K562 (cell line): ENCODE results near the gene CPNE8. TPM values are rescaled to one million over a fixed set of nuclear protein-coding genes. Genes with fewer than 3 reads are reported as not detected.

Experiments used
- ATAC-seq: fragments of 200-7000 bp; cut with Tn5 transposase; 3 replicates; pipeline ENCODE4 v1.9.1; 2020; ENCODE audit warnings: moderate library complexity
- BruUV-seq: library from RNA; stranded (reverse); fragments of 400-500 nt; replicated peaks from 2 replicates; lab custom pipeline; 2021; lab: Mats Ljungman, UMichigan
- CTCF ChIA-PET: fragments of 300-600 bp; formaldehyde crosslinking; extraction: SDS; loops from one replicate; lab custom pipeline; 2021; ENCODE audit warnings: low intra/inter-chr PET ratio; lab: Yijun Ruan, JAX
- POLR2A ChIA-PET: fragments of 300-600, 350-650 bp; sonication (Branson Sonifier 250); formaldehyde crosslinking; extraction: SDS; loops from one replicate; lab custom pipeline; 2021; ENCODE audit warnings: antibody characterized with exemption, inconsistent platforms; lab: Yijun Ruan, JAX
- DNase-seq, 4 experiments: peaks; one replicate each; pipeline versions ENCODE4 v3.0.0 to v3.0.0-alpha.2; 2011 to 2018; ENCODE audit warnings: low spot score in 3 of 4, mixed read lengths in 3 of 4; ENCODE audit errors: extremely low read depth in 1 of 4
- FAIRE-seq: peaks from 2 replicates; lab custom pipeline; 2011; peaks lifted over from hg19 to GRCh38; lab: Jason Lieb, UNC
- H2AFZ ChIP-seq: 2 replicates; pipeline ENCODE4 v1.6.0; 2011; ENCODE audit warnings: low read depth, low read length, control low read depth, inconsistent platforms
- H3K27ac ChIP-seq: fragments of 200-600 bp; 3 replicates; pipeline ENCODE4 v1.8.0; 2011; ENCODE audit warnings: low read depth, mild to moderate bottlenecking, control low read depth, inconsistent platforms, low read length, moderate library complexity, mixed read lengths; ENCODE audit errors: extremely low read depth
- H3K27me3 ChIP-seq, 2 experiments: fragments of 300-600 bp in 1 of 2; 2 replicates in 1 of 2; 3 replicates in 1 of 2; pipeline versions ENCODE4 v1.6.0 to v1.8.0; 2011; ENCODE audit warnings: inconsistent platforms in 2 of 2, low read length in 2 of 2, mild to moderate bottlenecking in 1 of 2, mixed read lengths in 1 of 2, moderate library complexity in 1 of 2; ENCODE audit not compliant: control insufficient read depth in 2 of 2, insufficient read depth in 2 of 2
- H3K36me3 ChIP-seq: fragments of 300-600 bp; 3 replicates; pipeline ENCODE4 v1.8.0; 2011; ENCODE audit warnings: mild to moderate bottlenecking, low read length, inconsistent platforms; ENCODE audit not compliant: control insufficient read depth, insufficient read depth
- H3K4me1 ChIP-seq, 2 experiments: fragments of 200-600 bp in 1 of 2; replicated peaks in 1 of 2; 2 replicates in 1 of 2; 3 replicates in 1 of 2; pipeline versions ENCODE4 v1.5.1 to v1.8.0; 2011; ENCODE audit warnings: inconsistent platforms in 2 of 2, low read length in 2 of 2, mild to moderate bottlenecking in 1 of 2, mixed read lengths in 1 of 2, moderate library complexity in 1 of 2; ENCODE audit not compliant: control insufficient read depth in 2 of 2, insufficient read depth in 2 of 2
- H3K4me2 ChIP-seq: 2 replicates; pipeline ENCODE4 v1.6.1; 2011; ENCODE audit warnings: low read length, control low read depth, inconsistent platforms, mixed read lengths; ENCODE audit not compliant: insufficient read depth
- H3K4me3 ChIP-seq: fragments of 200-600 bp; sonication (generic), shearing (Covaris generic); 2 replicates; pipeline ENCODE4 v1.5.1; 2016; ENCODE audit warnings: control low read depth, inconsistent platforms
- H3K79me2 ChIP-seq: fragments of 200-600 bp; 3 replicates; pipeline ENCODE4 v1.8.0; 2011; ENCODE audit warnings: low read length, inconsistent platforms; ENCODE audit not compliant: control insufficient read depth, insufficient read depth
- H3K9ac ChIP-seq, 2 experiments: 2 replicates each; pipeline versions ENCODE4 v1.6.0 to v1.6.1; 2011; ENCODE audit warnings: low read depth in 2 of 2, low read length in 2 of 2, control low read depth in 1 of 2, inconsistent platforms in 1 of 2, mild to moderate bottlenecking in 1 of 2, mixed read lengths in 1 of 2; ENCODE audit not compliant: insufficient read depth in 1 of 2
- H3K9me1 ChIP-seq: one replicate; pipeline ENCODE4 v1.6.0; 2011; ENCODE audit warnings: inconsistent platforms, mild to moderate bottlenecking, low read length, moderate library complexity; ENCODE audit not compliant: control insufficient read depth, insufficient read depth
- H3K9me3 ChIP-seq: replicated peaks from 2 replicates; pipeline ENCODE4 v1.5.1; 2011; ENCODE audit warnings: low read depth, low read length, inconsistent platforms; ENCODE audit not compliant: control insufficient read depth, insufficient read depth
- H4K20me1 ChIP-seq: replicated peaks from 2 replicates; pipeline ENCODE4 v1.6.1; 2011; ENCODE audit warnings: low read length, inconsistent platforms, mixed read lengths; ENCODE audit not compliant: control insufficient read depth, insufficient read depth
- CREM ChIP-seq: IDR thresholded peaks from 2 replicates; pipeline ENCODE4 v1.6.1; 2014; ENCODE audit warnings: antibody characterized with exemption, low read depth
- ETS2 ChIP-seq: IDR thresholded peaks from 2 replicates; pipeline ENCODE4 v1.6.1; 2016; ENCODE audit warnings: borderline replicate concordance, missing genetic modification characterization, mild to moderate bottlenecking, moderate library complexity, missing compliant biosample characterization; ENCODE audit not compliant: poor library complexity, severe bottlenecking
- FOXJ2 ChIP-seq: fragments of 200-800 bp; sonication (Bioruptor generic); IDR thresholded peaks from 2 replicates; pipeline ENCODE4 v1.6.1; 2016; ENCODE audit warnings: missing genetic modification characterization, missing compliant biosample characterization
- POLR2A ChIP-seq: fragments of 450-650 bp; conservative IDR thresholded peaks from 2 replicates; pipeline ENCODE4 v1.6.1; 2016
- STAT5A ChIP-seq: IDR thresholded peaks from 2 replicates; pipeline ENCODE4 v1.6.1; 2012; ENCODE audit warnings: low read length, inconsistent platforms, borderline replicate concordance
- TEAD1 ChIP-seq, 2 experiments: fragments of 450-650 bp in 1 of 2; sonication (generic) in 1 of 2; formaldehyde crosslinking; IDR thresholded peaks; 2 replicates each; pipeline versions ENCODE4 v1.4.0 to v1.8.0; 2020 to 2022; ENCODE audit warnings: mild to moderate bottlenecking in 2 of 2, missing genetic modification reagents in 1 of 2
- ZNF583 ChIP-seq: fragments of 250-450 bp; sonication (Bioruptor Pico); IDR thresholded peaks from 2 replicates; pipeline ENCODE4 v1.4.0; 2020
- ZNF586 ChIP-seq: fragments of 450-650 bp; formaldehyde crosslinking; conservative IDR thresholded peaks from 2 replicates; pipeline ENCODE4 v1.4.0; 2020; ENCODE audit warnings: mild to moderate bottlenecking, moderate library complexity
- ZNF699 ChIP-seq: fragments of 250-450 bp; sonication (Bioruptor Pico); IDR thresholded peaks from 2 replicates; pipeline ENCODE4 v1.8.0; 2021; ENCODE audit warnings: mild to moderate bottlenecking, moderate library complexity; ENCODE audit not compliant: insufficient replicate concordance
- WGBS: fragments of 100-300 bp; shearing (Covaris generic); methylation state at CpG from one replicate; pipeline ENCODE4 v1.1.6; 2016; ENCODE audit warnings: low coverage, mixed read lengths; ENCODE audit not compliant: insufficient coverage; ENCODE audit errors: missing lambda C conversion rate; 5-methylcytosine and 5-hydroxymethylcytosine counted together
- in situ Hi-C: fragments of 300-500 bp; cut with MboI; formaldehyde crosslinking; loops from 4 replicates; pipeline ENCODE4 v1.15.0; 2018; ENCODE audit warnings: inconsistent platforms, mixed read lengths
- intact Hi-C: fragments of 100-400 bp; cut with micrococcal nuclease; formaldehyde crosslinking; loops from 2 replicates; pipeline ENCODE4 v1.14.2; 2022
- polyA plus RNA-seq, 8 experiments: library from polyadenylated mRNA; depleted of rRNA in 4 of 8; stranded (reverse) in 5 of 8; unstranded in 3 of 8; fragments of >200 nt; fragmentation: Nextera tagmentation in 2 of 8; fragmentation: Illumina TruSeq in 1 of 8; extraction: Ambion mirVana in 2 of 8; extraction: Trizol in 1 of 8; gene quantifications; 2 replicates each; pipeline versions ENCODE4 v1.2.1 to v1.2.3, GENCODE V29; 2011 to 2014; ENCODE audit warnings: inconsistent platforms in 1 of 8, missing spikeins in 1 of 8
- total RNA-seq, 7 experiments: library from RNA; depleted of rRNA in 6 of 7; stranded (reverse); fragments of >200 nt in 6 of 7; fragmentation: Illumina TruSeq in 2 of 7; extraction: Trizol in 2 of 7; gene quantifications; 2 replicates each; pipeline versions ENCODE4 v1.2.1 to v1.2.3, GENCODE V29; 2011 to 2021; ENCODE audit warnings: low replicate concordance in 1 of 7
- TF ChIP-seq, protein P1 (sequence below): IDR thresholded peaks from 2 replicates; pipeline ENCODE4 v1.6.1; 2011; ENCODE audit warnings: borderline replicate concordance, low read depth, mild to moderate bottlenecking, moderate library complexity, low read length; ENCODE audit not compliant: insufficient read depth, poor library complexity, severe bottlenecking

Gene CPNE8
- total and polyA plus RNA-seq, 9 of the 15 experiments (the other 6 are each of a cell fraction or from before 2014, with no cell fraction given) = 2.4 to 7.0 (median 4.2) TPM

DNA sequence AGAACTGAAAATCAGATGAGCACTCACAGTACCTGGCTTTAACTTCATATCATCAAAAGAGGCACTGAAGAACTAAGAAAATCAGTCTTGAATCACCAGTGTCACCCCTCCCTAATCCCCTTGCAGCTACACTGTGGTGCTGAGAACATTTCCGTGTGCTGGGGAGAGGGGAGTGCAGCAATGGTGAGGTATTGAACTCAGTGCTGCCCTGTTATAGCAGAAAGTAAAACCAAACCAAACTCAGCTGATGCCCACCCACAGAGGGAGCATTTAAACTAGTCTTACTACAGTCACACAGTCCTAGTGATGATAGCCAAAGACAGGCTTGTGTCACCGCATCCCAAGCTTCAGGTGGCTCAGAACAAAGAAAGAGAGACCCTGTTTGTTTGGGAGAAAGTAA is 122.1 kb downstream of the CPNE8 start:
- no peak for FAIRE-seq
- POLR2A ChIA-PET = no interaction called here
- no peak for DNase-seq
- TF ChIP-seq ZNF583 (CRISPR knock-in tag) = no peak
- TF ChIP-seq STAT5A = no peak
- TF ChIP-seq, protein P1, sequence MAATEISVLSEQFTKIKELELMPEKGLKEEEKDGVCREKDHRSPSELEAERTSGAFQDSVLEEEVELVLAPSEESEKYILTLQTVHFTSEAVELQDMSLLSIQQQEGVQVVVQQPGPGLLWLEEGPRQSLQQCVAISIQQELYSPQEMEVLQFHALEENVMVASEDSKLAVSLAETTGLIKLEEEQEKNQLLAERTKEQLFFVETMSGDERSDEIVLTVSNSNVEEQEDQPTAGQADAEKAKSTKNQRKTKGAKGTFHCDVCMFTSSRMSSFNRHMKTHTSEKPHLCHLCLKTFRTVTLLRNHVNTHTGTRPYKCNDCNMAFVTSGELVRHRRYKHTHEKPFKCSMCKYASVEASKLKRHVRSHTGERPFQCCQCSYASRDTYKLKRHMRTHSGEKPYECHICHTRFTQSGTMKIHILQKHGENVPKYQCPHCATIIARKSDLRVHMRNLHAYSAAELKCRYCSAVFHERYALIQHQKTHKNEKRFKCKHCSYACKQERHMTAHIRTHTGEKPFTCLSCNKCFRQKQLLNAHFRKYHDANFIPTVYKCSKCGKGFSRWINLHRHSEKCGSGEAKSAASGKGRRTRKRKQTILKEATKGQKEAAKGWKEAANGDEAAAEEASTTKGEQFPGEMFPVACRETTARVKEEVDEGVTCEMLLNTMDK = no peak
- no peak for TF ChIP-seq ETS2 (tag)
- TF ChIP-seq ZNF699 (CRISPR knock-in tag) = no peak
- no peak for TF ChIP-seq TEAD1 (CRISPR knock-in tag; IDR thresholded peaks at IDR 0.05)
- TF ChIP-seq ZNF586 = no peak
- TF ChIP-seq POLR2A = no peak
- no peak for TF ChIP-seq FOXJ2 (tag)
- TF ChIP-seq CREM = no peak
- Histone ChIP-seq H3K4me2 (no peak overlapping the region), H3K27me3 (no peaks in the 10 kb centered on the region), H3K9me3 (no peaks in the 10 kb centered on the region), H4K20me1 (no peaks in the 10 kb centered on the region), H3K79me2 (no peaks in the 10 kb centered on the region), H2AFZ (no peak overlapping the region), H3K4me3 (no peak overlapping the region), H3K9ac (no peak overlapping the region), H3K9me1 (no peaks in the 10 kb centered on the region), H3K4me1 (no peaks in the 10 kb centered on the region), H3K27ac (no peak overlapping the region; the same call in 2 of the 3 replicates), H3K36me3 (no peaks in the 10 kb centered on the region)
- ATAC-seq = no peak
- intact Hi-C loops = no loop called here
- in situ Hi-C loops = no loop called here
- 13% methylated on average over 2 of the region's 2 CpGs for WGBS
- BruUV-seq = no TSS peak
- CTCF ChIA-PET = no interaction called here
